HG03025 (cell line): ENCODE measurements around the gene ANKRD6.

Experiments used
- ATAC-seq: cut with Tn5 transposase; IDR thresholded peaks from one replicate; pipeline ENCODE4 v1.9.1; 2021; ENCODE audit warnings: mild to moderate bottlenecking, moderate library complexity; ENCODE audit not compliant: unreplicated experiment, low FRiP score

Gene ANKRD6

GRCh38 chr6:89464295-89464694 lies 31.3 kb downstream of the ANKRD6 start:
- no peak for ATAC-seq

- ATAC-seq = no peak
These were observed 34.5 kb downstream of the ANKRD6 start for GRCh38 chr6:89467437-89467836.

- ATAC-seq = no peak
These were observed 36.0 kb downstream of the ANKRD6 start for GRCh38 chr6:89468998-89469397.

GRCh38 chr6:89471287-89471867 lies 38.4 kb downstream of the ANKRD6 start:
- ATAC-seq = no peak

- ATAC-seq = no peak
These were observed 42.1 kb downstream of the ANKRD6 start for GRCh38 chr6:89475101-89475500.

GRCh38 chr6:89475634-89476033 lies 42.7 kb downstream of the ANKRD6 start:
- ATAC-seq = no peak

GRCh38 chr6:89479897-89480296 lies 46.9 kb downstream of the ANKRD6 start:
- ATAC-seq = no peak

- no peak for ATAC-seq
These were observed 48.7 kb downstream of the ANKRD6 start for GRCh38 chr6:89481695-89482094.

GRCh38 chr6:89482126-89482525 lies 49.2 kb downstream of the ANKRD6 start:
- ATAC-seq = no peak

- no peak for ATAC-seq
These were observed 50.3 kb downstream of the ANKRD6 start for GRCh38 chr6:89483111-89483720.

GRCh38 chr6:89485320-89485719 lies 52.4 kb downstream of the ANKRD6 start:
- ATAC-seq = no peak

GRCh38 chr6:89487864-89488263 lies 54.9 kb downstream of the ANKRD6 start:
- no peak for ATAC-seq

GRCh38 chr6:89488438-89488837 lies 55.5 kb downstream of the ANKRD6 start:
- ATAC-seq = no peak

- ATAC-seq = no peak
These were observed 56.1 kb downstream of the ANKRD6 start for GRCh38 chr6:89489078-89489477.

- ATAC-seq = no peak
These were observed 59.2 kb downstream of the ANKRD6 start for GRCh38 chr6:89492025-89492640.

- no peak for ATAC-seq
These were observed 61.3 kb downstream of the ANKRD6 start for GRCh38 chr6:89494131-89494793.

GRCh38 chr6:89495961-89496535 lies 63.1 kb downstream of the ANKRD6 start:
- ATAC-seq = no peak

- ATAC-seq = no peak
These were observed 67.7 kb downstream of the ANKRD6 start for GRCh38 chr6:89500611-89501010.

- ATAC-seq = no peak
These were observed 68.3 kb downstream of the ANKRD6 start for GRCh38 chr6:89501222-89501621.

- no peak for ATAC-seq
These were observed 68.8 kb downstream of the ANKRD6 start for GRCh38 chr6:89501753-89502152.

- no peak for ATAC-seq
These were observed 70.7 kb downstream of the ANKRD6 start for GRCh38 chr6:89503641-89504040.
